GM12892 (cell line): ENCODE data around the gene ATE1.

Experiments used
- POLR2A ChIP-seq: IDR thresholded peaks from 2 replicates; pipeline ENCODE4 v1.6.1; 2011; ENCODE audit warnings: low read depth, low read length, control low read depth
- TAF1 ChIP-seq: IDR thresholded peaks from 2 replicates; pipeline ENCODE4 v1.6.1; 2011; ENCODE audit warnings: low read depth, mild to moderate bottlenecking, control low read depth, low read length, borderline replicate concordance

GRCh38 chr10:121873236-121873635, 54.6 kb downstream of the ATE1 start:
- no peak for TF ChIP-seq TAF1
- no peak for TF ChIP-seq POLR2A
